Measurements from ENCODE around the gene RRP36.

The RRP36 gene

DNA sequence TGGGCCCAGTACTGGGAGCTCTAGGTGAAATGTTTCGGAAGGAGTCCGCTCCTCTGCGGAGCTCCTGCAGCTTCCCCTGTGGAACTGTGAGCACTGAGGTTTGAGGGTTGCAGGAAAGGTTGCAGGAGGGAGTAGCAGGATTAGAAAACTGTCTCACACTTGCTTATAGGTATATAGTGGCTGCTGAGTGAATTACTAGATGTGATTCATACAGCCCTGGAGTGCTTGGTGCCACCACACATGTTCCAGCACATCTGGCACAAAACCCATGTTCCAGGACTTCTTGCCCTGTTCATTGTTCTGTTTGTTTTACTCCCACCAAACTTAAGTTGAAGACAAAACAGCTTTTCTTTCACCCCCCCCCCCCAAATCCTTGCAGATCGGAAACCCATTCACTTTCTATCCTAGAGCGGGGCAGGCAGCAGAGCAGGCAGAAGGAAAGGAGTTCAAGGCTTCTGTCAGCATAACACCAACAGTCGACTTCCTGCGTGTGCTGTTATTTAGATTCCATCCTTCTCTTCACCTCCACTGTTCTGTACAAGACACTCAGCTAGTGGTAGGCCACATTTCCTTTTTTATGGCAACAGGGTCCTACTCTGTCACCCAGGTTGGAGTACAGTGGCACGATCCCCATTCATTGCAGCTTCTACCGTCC lies 41.8 kb upstream of the RRP36 start (continued):
- TF ChIP-seq ZNF670 (tag by site-specific recombination; IDR thresholded peaks at IDR 0.05; ENCODE audit: low read depth) (no peak), ZNF24 (tag by site-specific recombination; IDR thresholded peaks at IDR 0.05) (no peak), ZNF394 (tag by site-specific recombination; IDR thresholded peaks at IDR 0.05; ENCODE audit: borderline replicate concordance) (peak; percentile 60; the same call in 1 of the 2 replicates), KLF1 (tag by site-specific recombination; IDR thresholded peaks at IDR 0.05) (peak; percentile 2; the same call in 1 of the 2 replicates), ZNF302 (tag by site-specific recombination; IDR thresholded peaks at IDR 0.05; ENCODE audit: low read depth) (no peak), ZNF777 (tag by site-specific recombination; IDR thresholded peaks at IDR 0.05; ENCODE audit: borderline replicate concordance) (no peak), ZXDB (tag by site-specific recombination; IDR thresholded peaks at IDR 0.05) (no peak), ZSCAN4 (tag by site-specific recombination; IDR thresholded peaks at IDR 0.05) (no peak), MYNN (tag by site-specific recombination; IDR thresholded peaks at IDR 0.05; ENCODE audit: borderline replicate concordance) (no peak), PATZ1 (tag by site-specific recombination; IDR thresholded peaks at IDR 0.05) (no peak), ZNF366 (tag by site-specific recombination; conservative IDR thresholded peaks at IDR 0.05) (0 out of 2 replicates have a peak, but pooled peaks have one; percentile 27), PRDM2 (tag by site-specific recombination; IDR thresholded peaks at IDR 0.05; ENCODE audit: borderline replicate concordance) (no peak), ZBTB20 (tag by site-specific recombination; IDR thresholded peaks at IDR 0.05) (peak; percentile 75; the same call in 1 of the 2 replicates), ZNF571 (tag by site-specific recombination; IDR thresholded peaks at IDR 0.05) (no peak), OSR2 (tag by site-specific recombination; IDR thresholded peaks at IDR 0.05) (no peak), ZNF266 (tag by site-specific recombination; IDR thresholded peaks at IDR 0.05; ENCODE audit: low read depth) (no peak), EGR2 (tag by site-specific recombination; IDR thresholded peaks at IDR 0.05; ENCODE audit: low read depth) (no peak), GLI4 (tag by site-specific recombination; IDR thresholded peaks at IDR 0.05) (no peak)
- TF ChIP-seq, protein P1, sequence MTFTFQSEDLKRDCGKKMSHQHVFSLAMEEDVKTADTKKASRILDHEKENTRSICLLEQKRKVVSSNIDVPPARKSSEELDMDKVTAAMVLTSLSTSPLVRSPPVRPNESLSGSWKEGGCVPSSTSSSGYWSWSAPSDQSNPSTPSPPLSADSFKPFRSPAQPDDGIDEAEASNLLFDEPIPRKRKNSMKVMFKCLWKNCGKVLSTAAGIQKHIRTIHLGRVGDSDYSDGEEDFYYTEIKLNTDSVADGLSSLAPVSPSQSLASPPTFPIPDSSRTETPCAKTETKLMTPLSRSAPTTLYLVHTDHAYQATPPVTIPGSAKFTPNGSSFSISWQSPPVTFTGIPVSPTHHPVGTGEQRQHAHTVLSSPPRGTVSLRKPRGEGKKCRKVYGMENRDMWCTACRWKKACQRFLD (tag by site-specific recombination; IDR thresholded peaks at IDR 0.05), result no peak
